Neural cell (in vitro differentiated cells): ENCODE measurements around the gene AGXT. TPM values are rescaled to one million over a fixed set of nuclear protein-coding genes. Genes with fewer than 3 reads are reported as not detected.

Experiments used
- H2AFZ ChIP-seq: fragments of 200-600, 300-800 bp; sonication (generic), shearing (Covaris generic); 2 replicates; pipeline ENCODE4 v1.6.0; 2014; ENCODE audit warnings: low read depth, mild to moderate bottlenecking, antibody characterized with exemption, low read length, moderate library complexity
- H3F3A ChIP-seq: fragments of 200-600 bp; shearing (Covaris generic); 2 replicates; pipeline ENCODE4 v1.6.1; 2016; ENCODE audit warnings: mild to moderate bottlenecking, moderate library complexity, mixed read lengths, antibody characterized with exemption, low read length; ENCODE audit not compliant: insufficient read depth, poor library complexity, severe bottlenecking
- H3K27ac ChIP-seq: fragments of 200-600, 300-800 bp; sonication (generic), shearing (Covaris generic); 2 replicates; pipeline ENCODE4 v1.5.1; 2014; ENCODE audit warnings: mild to moderate bottlenecking, low read length, moderate library complexity
- H3K27me3 ChIP-seq: fragments of 300-800, 200-600 bp; sonication (generic), shearing (Covaris generic); 2 replicates; pipeline ENCODE4 v1.6.0; 2014; ENCODE audit warnings: mild to moderate bottlenecking, low read depth, low read length, moderate library complexity; ENCODE audit not compliant: insufficient read depth
- H3K36me3 ChIP-seq: fragments of 300-800, 200-600 bp; sonication (generic), shearing (Covaris generic); 2 replicates; pipeline ENCODE4 v1.5.1; 2014; ENCODE audit warnings: mild to moderate bottlenecking, antibody characterized with exemption, low read length, moderate library complexity; ENCODE audit not compliant: insufficient read depth
- H3K4me2 ChIP-seq: fragments of 300-800, 200-600 bp; sonication (generic), shearing (Covaris generic); 2 replicates; pipeline ENCODE4 v1.6.0; 2014; ENCODE audit warnings: mild to moderate bottlenecking, low read length
- H3K4me3 ChIP-seq: fragments of 300-800, 200-600 bp; sonication (generic), shearing (Covaris generic); 2 replicates; pipeline ENCODE4 v1.5.1; 2014; ENCODE audit warnings: mild to moderate bottlenecking, low read length, moderate library complexity
- H3K79me2 ChIP-seq: fragments of 200-600 bp; shearing (Covaris generic); replicated peaks from 2 replicates; pipeline ENCODE4 v1.6.0; 2014; ENCODE audit warnings: mild to moderate bottlenecking, low read length, moderate library complexity; ENCODE audit not compliant: insufficient read depth
- H3K9ac ChIP-seq: fragments of 300-800, 200-600 bp; sonication (generic), shearing (Covaris generic); 2 replicates; pipeline ENCODE4 v1.6.1; 2016; ENCODE audit warnings: mild to moderate bottlenecking, low read length, mixed read lengths
- H3K9me2 ChIP-seq: fragments of 200-600 bp; shearing (Covaris generic); 2 replicates; pipeline ENCODE4 v1.6.1; 2016; ENCODE audit warnings: mild to moderate bottlenecking, low read length, mixed read lengths; ENCODE audit not compliant: insufficient read depth
- H3K9me3 ChIP-seq: fragments of 200-600, 300-800 bp; sonication (generic), shearing (Covaris generic); 2 replicates; pipeline ENCODE4 v1.6.1; 2016; ENCODE audit warnings: mild to moderate bottlenecking, mixed run types, low read length, moderate library complexity, mixed read lengths
- H4K20me1 ChIP-seq: fragments of 200-600 bp; shearing (Covaris generic); 2 replicates; pipeline ENCODE4 v1.6.1; 2016; ENCODE audit warnings: mild to moderate bottlenecking, mixed run types; ENCODE audit not compliant: insufficient read depth
- CTCF ChIP-seq: fragments of 450-650 bp; IDR thresholded peaks from 2 replicates; pipeline ENCODE4 v1.5.1; 2014; ENCODE audit warnings: antibody characterized with exemption, mild to moderate bottlenecking, moderate library complexity; ENCODE audit not compliant: poor library complexity, severe bottlenecking
- EP300 ChIP-seq: fragments of 450-650 bp; conservative IDR thresholded peaks from 2 replicates; pipeline ENCODE4 v1.6.1; 2014; ENCODE audit warnings: antibody characterized with exemption, mild to moderate bottlenecking, moderate library complexity; ENCODE audit not compliant: poor library complexity, severe bottlenecking
- EZH2 ChIP-seq: fragments of 200-600, 300-800 bp; shearing (Covaris generic), sonication (generic); IDR thresholded peaks from 2 replicates; pipeline ENCODE4 v1.6.1; 2014; ENCODE audit warnings: antibody characterized with exemption, low read length, borderline replicate concordance, mild to moderate bottlenecking; ENCODE audit not compliant: insufficient read depth, poor library complexity, severe bottlenecking
- MXI1 ChIP-seq: fragments of 450-650 bp; conservative IDR thresholded peaks from 2 replicates; pipeline ENCODE4 v1.6.1; 2014; ENCODE audit warnings: antibody characterized with exemption, mild to moderate bottlenecking; ENCODE audit not compliant: poor library complexity, severe bottlenecking
- POLR2AphosphoS5 ChIP-seq: IDR thresholded peaks from 2 replicates; pipeline ENCODE4 v1.6.1; 2012
- RAD21 ChIP-seq: fragments of 450-650 bp; conservative IDR thresholded peaks from 2 replicates; pipeline ENCODE4 v1.6.1; 2014; ENCODE audit warnings: antibody characterized with exemption, mild to moderate bottlenecking, moderate library complexity
- REST ChIP-seq: IDR thresholded peaks from 2 replicates; pipeline ENCODE4 v1.6.1; 2012; ENCODE audit warnings: borderline replicate concordance
- SMC3 ChIP-seq: fragments of 450-650 bp; conservative IDR thresholded peaks from 2 replicates; pipeline ENCODE4 v1.6.1; 2014; ENCODE audit warnings: antibody characterized with exemption, mild to moderate bottlenecking, moderate library complexity; ENCODE audit not compliant: poor library complexity
- TAF1 ChIP-seq: IDR thresholded peaks from 2 replicates; pipeline ENCODE4 v1.6.1; 2012; ENCODE audit warnings: low read depth
- polyA plus RNA-seq: library from polyadenylated mRNA; depleted of rRNA; stranded (reverse); fragments of >200 nt; gene quantifications from 2 replicates; pipeline ENCODE4 v1.2.3, GENCODE V29; 2014

AGXT gene
- polyA plus RNA-seq, 1 donor from 2014 or later = not detected

- Histone ChIP-seq H4K20me1 (no peaks in the 10 kb centered on the region), H3K4me2 (no peak overlapping the region), H2AFZ (no peak overlapping the region), H3K36me3 (no peaks in the 10 kb centered on the region), H3K27me3 (no peaks in the 10 kb centered on the region), H3K27ac (no peak overlapping the region), H3F3A (no peaks in the 10 kb centered on the region), H3K4me3 (no peak overlapping the region), H3K9ac (no peak overlapping the region), H3K9me3 (no peaks in the 10 kb centered on the region), H3K79me2 (no peaks in the 10 kb centered on the region), H3K9me2 (no peaks in the 10 kb centered on the region)
- no peak for TF ChIP-seq POLR2AphosphoS5
- no peak for TF ChIP-seq EZH2
- no peak for TF ChIP-seq SMC3
- TF ChIP-seq MXI1 = no peak
- no peak for TF ChIP-seq CTCF
- TF ChIP-seq RAD21 = no peak
- TF ChIP-seq EP300 = no peak
- no peak for TF ChIP-seq TAF1
- TF ChIP-seq REST = no peak
Observed at GRCh38 chr2:240850756-240851077, 17.9 kb upstream of the AGXT start.

GRCh38 chr2:240851078-240851991 is 17.3 kb upstream of the AGXT start:
- no peaks in the 10 kb centered on the region for H3K9me2 ChIP-seq
- TF ChIP-seq SMC3 (peak; percentile 89), CTCF (peak; percentile 98), EP300 (no peak), POLR2AphosphoS5 (no peak), REST (no peak), RAD21 (peak; percentile 98)
- H3K4me3 ChIP-seq = no peak overlapping the region
- no peak overlapping the region for H3K4me2 ChIP-seq
- no peaks in the 10 kb centered on the region for H3F3A ChIP-seq
- no peaks in the 10 kb centered on the region for H3K27me3 ChIP-seq
- no peaks in the 10 kb centered on the region for H3K9me3 ChIP-seq
- no peak overlapping the region for H3K9ac ChIP-seq
- no peak overlapping the region for H3K27ac ChIP-seq
- no peaks in the 10 kb centered on the region for H4K20me1 ChIP-seq
- H3K79me2 ChIP-seq = no peaks in the 10 kb centered on the region
- H3K36me3 ChIP-seq = no peaks in the 10 kb centered on the region
- H2AFZ ChIP-seq = no peak overlapping the region
